DOHH2 (cell line): Measurements from ENCODE around the gene OAT.

Experiments used
- CTCF ChIP-seq: fragments of 200-600 bp; sonication (generic); IDR thresholded peaks from one replicate; pipeline ENCODE4 v1.5.1; 2014; ENCODE audit warnings: antibody characterized with exemption, mild to moderate bottlenecking, low read depth, low read length; ENCODE audit not compliant: poor library complexity, severe bottlenecking
- EZH2phosphoT487 ChIP-seq: fragments of 200-600 bp; sonication (generic); IDR thresholded peaks from 2 replicates; pipeline ENCODE4 v1.6.1; 2017; ENCODE audit warnings: borderline replicate concordance, mild to moderate bottlenecking, antibody characterized with exemption, low read length, moderate library complexity, mixed read lengths

- no peak for TF ChIP-seq CTCF
- no peak for TF ChIP-seq EZH2phosphoT487
Measured at GRCh38 chr10:124420254-124420653, 1.5 kb upstream of the OAT start.
